GM06990 (cell line): ENCODE measurements around the gene UGP2.
A peak's percentile ranks its signal among the peaks of the same experiment; 100 is the strongest.

Source experiments
- DNase-seq: peaks from one replicate; pipeline ENCODE4 v3.0.0-alpha.2; 2011; ENCODE audit not compliant: insufficient read length; ENCODE audit errors: extremely low read depth
- H3K27me3 ChIP-seq: replicated peaks from 2 replicates; pipeline ENCODE4 v1.6.0; 2011; ENCODE audit warnings: low read length; ENCODE audit not compliant: control insufficient read depth, insufficient read depth
- H3K36me3 ChIP-seq: 2 replicates; pipeline ENCODE4 v1.5.1; 2011; ENCODE audit warnings: low read length; ENCODE audit not compliant: control insufficient read depth, insufficient read depth
- H3K4me3 ChIP-seq: replicated peaks from 2 replicates; pipeline ENCODE4 v1.5.1; 2011; ENCODE audit warnings: low read depth, mild to moderate bottlenecking, control low read depth, low read length
- CTCF ChIP-seq: IDR thresholded peaks from 2 replicates; pipeline ENCODE4 v1.5.1; 2011; ENCODE audit warnings: low read length, control low read depth, mild to moderate bottlenecking, inconsistent platforms; ENCODE audit not compliant: insufficient read depth, poor library complexity, severe bottlenecking

Gene UGP2

GRCh38 chr2:63855418-63856302, 14.0 kb downstream of the UGP2 start:
- TF ChIP-seq CTCF, result no peak
- peaks cover 5% of the 10 kb centered on the region for H3K36me3 ChIP-seq
- no peaks in the 10 kb centered on the region for H3K27me3 ChIP-seq
- no peak overlapping the region for H3K4me3 ChIP-seq
- DNase-seq, result no peak

- H3K27me3 ChIP-seq, result no peaks in the 10 kb centered on the region
- no peak for DNase-seq
- TF ChIP-seq CTCF, result no peak
- H3K4me3 ChIP-seq, result no peak overlapping the region
- peaks cover 5% of the 10 kb centered on the region for H3K36me3 ChIP-seq
Measured at GRCh38 chr2:63856303-63856603, 14.6 kb downstream of the UGP2 start.

- no peak for DNase-seq
- Histone ChIP-seq H3K4me3 (no peak overlapping the region), H3K27me3 (no peaks in the 10 kb centered on the region), H3K36me3 (peaks cover 5% of the 10 kb centered on the region)
- TF ChIP-seq CTCF, result no peak
Measured at GRCh38 chr2:63858291-63858690, 16.6 kb downstream of the UGP2 start.

- DNase-seq, result no peak
- peak; percentile 48 for TF ChIP-seq CTCF
- H3K27me3 ChIP-seq, result no peaks in the 10 kb centered on the region
- peaks cover 5% of the 10 kb centered on the region for H3K36me3 ChIP-seq
- H3K4me3 ChIP-seq, result no peak overlapping the region
Measured at GRCh38 chr2:63861220-63861822, 19.6 kb downstream of the UGP2 start.

- Histone ChIP-seq H3K4me3 (no peak overlapping the region), H3K27me3 (no peaks in the 10 kb centered on the region), H3K36me3 (peaks cover 2% of the 10 kb centered on the region; the same call in 1 of the 2 replicates)
- no peak for DNase-seq
- no peak for TF ChIP-seq CTCF
Measured at GRCh38 chr2:63862806-63863205, 21.1 kb downstream of the UGP2 start.

GRCh38 chr2:63863707-63864106, 22.0 kb downstream of the UGP2 start:
- DNase-seq, result no peak
- H3K27me3 ChIP-seq, result no peaks in the 10 kb centered on the region
- TF ChIP-seq CTCF, result no peak
- no peaks in the 10 kb centered on the region; the same call in 1 of the 2 replicates for H3K36me3 ChIP-seq
- no peak overlapping the region for H3K4me3 ChIP-seq
